ENCODE results near the gene PBX3. TPM values are rescaled to one million over a fixed set of nuclear protein-coding genes. Genes with fewer than 3 reads are reported as not detected.

PBX3 gene
- total RNA-seq, 2 donors from 2014 or later: 15.1 to 21.1 TPM

- Histone ChIP-seq H3K36me3 (no peaks in the 10 kb centered on the region), H3K9me3 (no peaks in the 10 kb centered on the region), H3K4me3 (no peak overlapping the region), H3K9ac (ENCODE audit: low read depth in 2 of 2, low read length in 2 of 2) (no peak overlapping the region), H3K4me1 (no peaks in the 10 kb centered on the region), H3K27me3 (no peaks in the 10 kb centered on the region), H3K27ac (no peak overlapping the region)
- no peak for TF ChIP-seq CTCF (IDR thresholded peaks at IDR 0.05)
- DNase-seq: no peak
- intact Hi-C loops (cut with DNase I): no loop called here
These were observed 40.5 kb downstream of the PBX3 start for GRCh38 chr9:125787715-125788114.

GRCh38 chr9:125789196-125789595, 42.0 kb downstream of the PBX3 start:
- no peak overlapping the region for H3K4me3 ChIP-seq
- H3K9ac ChIP-seq (ENCODE audit: low read depth in 2 of 2, low read length in 2 of 2): no peak overlapping the region
- no peak for TF ChIP-seq CTCF (IDR thresholded peaks at IDR 0.05)
- H3K36me3 ChIP-seq: no peaks in the 10 kb centered on the region
- H3K9me3 ChIP-seq: no peaks in the 10 kb centered on the region
- DNase-seq: no peak
- intact Hi-C loops (cut with DNase I): no loop called here
- H3K27me3 ChIP-seq: no peaks in the 10 kb centered on the region
- H3K27ac ChIP-seq: no peak overlapping the region
- no peaks in the 10 kb centered on the region for H3K4me1 ChIP-seq

GRCh38 chr9:125794708-125795107, 47.5 kb downstream of the PBX3 start:
- H3K4me1 ChIP-seq: no peaks in the 10 kb centered on the region
- DNase-seq: no peak
- intact Hi-C loops (cut with DNase I): no loop called here
- H3K27me3 ChIP-seq: no peaks in the 10 kb centered on the region
- H3K4me3 ChIP-seq: no peak overlapping the region
- no peak overlapping the region for H3K9ac ChIP-seq (ENCODE audit: low read depth in 2 of 2, low read length in 2 of 2)
- no peak overlapping the region for H3K27ac ChIP-seq
- no peaks in the 10 kb centered on the region for H3K9me3 ChIP-seq
- H3K36me3 ChIP-seq: no peaks in the 10 kb centered on the region
- TF ChIP-seq CTCF (IDR thresholded peaks at IDR 0.05): no peak

GRCh38 chr9:125795970-125796596, 48.9 kb downstream of the PBX3 start:
- DNase-seq: no peak
- H3K27ac ChIP-seq: no peak overlapping the region
- no peak overlapping the region for H3K9ac ChIP-seq (ENCODE audit: low read depth in 2 of 2, low read length in 2 of 2)
- TF ChIP-seq CTCF (IDR thresholded peaks at IDR 0.05): no peak
- no peaks in the 10 kb centered on the region for H3K36me3 ChIP-seq
- no peak overlapping the region for H3K4me3 ChIP-seq
- intact Hi-C loops (cut with DNase I): no loop called here
- no peaks in the 10 kb centered on the region for H3K9me3 ChIP-seq
- no peaks in the 10 kb centered on the region for H3K4me1 ChIP-seq
- H3K27me3 ChIP-seq: no peaks in the 10 kb centered on the region

GRCh38 chr9:125797930-125798329, 50.8 kb downstream of the PBX3 start:
- intact Hi-C loops (cut with DNase I): no loop called here
- H3K9me3 ChIP-seq: no peaks in the 10 kb centered on the region
- H3K4me3 ChIP-seq: no peak overlapping the region
- H3K27ac ChIP-seq: no peak overlapping the region
- H3K9ac ChIP-seq (ENCODE audit: low read depth in 2 of 2, low read length in 2 of 2): no peak overlapping the region
- no peak for DNase-seq
- no peak for TF ChIP-seq CTCF (IDR thresholded peaks at IDR 0.05)
- H3K36me3 ChIP-seq: no peaks in the 10 kb centered on the region
- H3K4me1 ChIP-seq: no peaks in the 10 kb centered on the region
- H3K27me3 ChIP-seq: no peaks in the 10 kb centered on the region
